Measurements from ENCODE around the gene EVI2B.
"Not testable (repeated sequence)": the region's sequence is repeated elsewhere in the genome, so short reads cannot be mapped to it uniquely, and the experiment has no call there.

Gene EVI2B

DNA sequence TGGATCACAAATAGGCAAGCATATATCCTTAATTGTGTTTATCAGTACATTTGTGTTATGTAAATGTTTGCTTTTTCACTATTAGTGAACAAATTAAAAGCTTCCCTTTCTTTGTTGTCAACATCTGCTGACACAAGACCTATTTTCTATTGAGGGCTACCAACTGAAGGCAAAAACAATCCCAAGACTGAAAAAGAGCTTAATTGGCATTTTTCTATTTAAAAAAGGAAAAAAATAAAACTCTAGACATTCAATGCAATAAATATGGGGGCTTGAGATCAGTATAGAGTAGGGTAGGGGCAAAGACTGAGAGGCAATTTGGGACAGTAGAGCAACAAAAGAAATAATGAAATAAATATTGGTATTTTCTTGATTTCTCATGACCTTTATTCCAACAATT lies 41.1 kb downstream of the EVI2B start:
- DNase-seq (ENCODE audit: low read depth in 4 of 4, low spot score in 1 of 4), result no peak

- DNase-seq (ENCODE audit: low read depth in 4 of 4, low spot score in 1 of 4), result no peak
Observed at GRCh38 chr17:31272236-31272635, 41.6 kb downstream of the EVI2B start.

GRCh38 chr17:31269578-31269983 lies 44.3 kb downstream of the EVI2B start:
- no peak for DNase-seq (ENCODE audit: low read depth in 4 of 4, low spot score in 1 of 4)

GRCh38 chr17:31269036-31269577 lies 44.7 kb downstream of the EVI2B start:
- no peak for DNase-seq (ENCODE audit: low read depth in 4 of 4, low spot score in 1 of 4)

DNA sequence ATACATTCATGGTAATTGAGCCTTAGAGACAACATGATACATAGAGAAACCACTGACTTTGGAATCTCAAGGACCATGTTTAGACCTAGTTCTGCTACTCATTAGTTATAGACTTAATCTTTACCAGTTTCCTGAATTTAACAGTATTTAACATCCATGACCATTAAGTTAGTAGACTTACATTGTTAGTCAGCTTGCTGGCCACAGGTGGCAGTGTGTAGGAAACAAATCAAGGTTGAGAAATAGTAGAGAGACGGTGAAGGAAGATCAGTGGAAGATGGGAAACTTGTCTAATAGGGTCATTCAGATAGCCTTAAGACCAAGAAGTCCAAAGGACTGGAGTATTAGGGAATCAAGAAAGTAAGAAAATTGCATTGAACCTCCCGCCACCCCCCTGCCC lies 47.8 kb downstream of the EVI2B start:
- DNase-seq (ENCODE audit: low read depth in 4 of 4, low spot score in 1 of 4), result no peak

- not testable (repeated sequence) for DNase-seq (ENCODE audit: low read depth in 4 of 4, low spot score in 1 of 4)
Observed at GRCh38 chr17:31262923-31263322, 50.9 kb downstream of the EVI2B start.

- DNase-seq (ENCODE audit: low read depth in 4 of 4, low spot score in 1 of 4), result no peak
Observed at GRCh38 chr17:31261601-31262000, 52.3 kb downstream of the EVI2B start.

DNA sequence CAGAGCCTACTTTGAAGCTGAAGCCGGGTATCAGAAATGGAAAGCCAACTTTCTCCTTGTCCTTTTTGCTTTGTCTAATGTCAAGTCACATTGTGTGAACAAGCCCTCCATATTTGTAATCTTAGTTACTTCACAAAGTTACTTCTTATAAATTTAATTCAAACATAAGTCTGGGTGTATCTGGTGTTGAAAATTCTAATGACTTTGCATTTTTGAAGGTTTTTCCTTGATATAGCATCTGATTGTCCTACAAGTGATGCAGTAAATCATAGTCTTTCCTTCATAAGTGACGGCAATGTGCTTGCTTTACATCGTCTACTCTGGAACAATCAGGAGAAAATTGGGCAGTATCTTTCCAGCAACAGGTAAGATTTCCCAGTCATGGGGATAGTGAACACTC lies 53.7 kb downstream of the EVI2B start:
- DNase-seq (ENCODE audit: low read depth in 4 of 4, low spot score in 1 of 4), result no peak

- DNase-seq (ENCODE audit: low read depth in 4 of 4, low spot score in 1 of 4), result no peak
Observed at GRCh38 chr17:31256936-31257335, 56.9 kb downstream of the EVI2B start.

- DNase-seq (ENCODE audit: low read depth in 4 of 4, low spot score in 1 of 4), result no peak
Observed at GRCh38 chr17:31254654-31255053, 59.2 kb downstream of the EVI2B start.
